ENCODE measurements around the gene SMCR8. TPM values are rescaled to one million over a fixed set of nuclear protein-coding genes. Genes with fewer than 3 reads are reported as not detected.

Gene SMCR8
- total and polyA plus RNA-seq, 2 of the 13 experiments (the other 11 are each of a cell fraction or from before 2014, with no cell fraction given), result 7.6 to 11.8 TPM

DNA sequence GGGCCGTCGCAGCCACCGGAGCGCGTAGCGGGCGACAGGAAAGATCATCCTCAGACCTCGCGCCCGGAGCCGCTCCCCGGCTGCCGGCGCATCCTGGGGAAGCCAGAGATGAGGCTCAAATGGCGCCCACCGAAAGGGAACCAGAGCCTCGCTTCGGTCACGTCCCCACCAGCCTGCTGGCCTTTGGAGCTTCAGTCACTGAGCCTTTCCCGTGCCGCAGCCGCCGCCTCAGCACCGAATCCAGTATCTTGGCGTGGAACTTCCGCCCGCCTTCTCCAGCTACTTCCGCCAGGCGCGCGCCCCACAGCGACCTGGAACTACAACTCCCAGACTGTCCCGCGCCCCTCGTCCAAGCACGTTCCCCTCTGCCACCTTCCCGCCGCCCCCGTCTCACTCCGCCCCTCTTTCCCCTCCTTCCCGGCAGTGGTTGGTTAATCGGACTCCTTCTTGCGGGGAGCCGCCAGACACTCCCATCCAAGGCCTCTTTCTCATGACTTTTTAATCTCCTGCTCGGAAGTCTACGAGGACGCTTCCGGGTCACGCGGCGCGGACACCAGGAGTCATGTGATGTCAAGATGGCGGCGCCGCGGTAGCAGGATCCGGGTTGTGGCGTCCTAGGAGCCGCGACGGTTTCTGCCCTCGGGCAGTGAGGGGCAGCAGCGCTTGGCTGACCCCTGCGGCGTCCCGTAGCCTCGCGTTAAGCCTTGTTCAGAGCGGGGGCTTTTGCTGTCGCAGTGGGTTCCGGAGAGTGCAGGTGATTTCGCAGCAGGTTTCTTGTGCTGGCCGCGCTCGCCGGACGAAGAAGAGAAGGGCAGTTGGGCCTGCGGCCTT is at the start of gene SMCR8, which contains the start of gene TOP3A (continued):
- TF ChIP-seq, protein P1, sequence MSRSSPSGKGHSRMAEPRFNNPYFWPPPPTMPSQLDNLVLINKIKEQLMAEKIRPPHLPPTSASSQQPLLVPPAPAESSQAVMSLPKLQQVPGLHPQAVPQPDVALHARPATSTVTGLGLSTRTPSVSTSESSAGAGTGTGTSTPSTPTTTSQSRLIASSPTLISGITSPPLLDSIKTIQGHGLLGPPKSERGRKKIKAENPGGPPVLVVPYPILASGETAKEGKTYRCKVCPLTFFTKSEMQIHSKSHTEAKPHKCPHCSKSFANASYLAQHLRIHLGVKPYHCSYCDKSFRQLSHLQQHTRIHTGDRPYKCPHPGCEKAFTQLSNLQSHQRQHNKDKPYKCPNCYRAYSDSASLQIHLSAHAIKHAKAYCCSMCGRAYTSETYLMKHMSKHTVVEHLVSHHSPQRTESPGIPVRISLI (CRISPR knock-in tag; IDR thresholded peaks at IDR 0.05; ENCODE audit: borderline replicate concordance), result no peak
- TF ChIP-seq ZFP62 (CRISPR knock-in tag; IDR thresholded peaks at IDR 0.05), result no peak
- TF ChIP-seq, protein P2, sequence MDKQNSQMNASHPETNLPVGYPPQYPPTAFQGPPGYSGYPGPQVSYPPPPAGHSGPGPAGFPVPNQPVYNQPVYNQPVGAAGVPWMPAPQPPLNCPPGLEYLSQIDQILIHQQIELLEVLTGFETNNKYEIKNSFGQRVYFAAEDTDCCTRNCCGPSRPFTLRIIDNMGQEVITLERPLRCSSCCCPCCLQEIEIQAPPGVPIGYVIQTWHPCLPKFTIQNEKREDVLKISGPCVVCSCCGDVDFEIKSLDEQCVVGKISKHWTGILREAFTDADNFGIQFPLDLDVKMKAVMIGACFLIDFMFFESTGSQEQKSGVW (CRISPR knock-in tag; IDR thresholded peaks at IDR 0.05; ENCODE audit: borderline replicate concordance), result no peak
- TF ChIP-seq, protein P3, sequence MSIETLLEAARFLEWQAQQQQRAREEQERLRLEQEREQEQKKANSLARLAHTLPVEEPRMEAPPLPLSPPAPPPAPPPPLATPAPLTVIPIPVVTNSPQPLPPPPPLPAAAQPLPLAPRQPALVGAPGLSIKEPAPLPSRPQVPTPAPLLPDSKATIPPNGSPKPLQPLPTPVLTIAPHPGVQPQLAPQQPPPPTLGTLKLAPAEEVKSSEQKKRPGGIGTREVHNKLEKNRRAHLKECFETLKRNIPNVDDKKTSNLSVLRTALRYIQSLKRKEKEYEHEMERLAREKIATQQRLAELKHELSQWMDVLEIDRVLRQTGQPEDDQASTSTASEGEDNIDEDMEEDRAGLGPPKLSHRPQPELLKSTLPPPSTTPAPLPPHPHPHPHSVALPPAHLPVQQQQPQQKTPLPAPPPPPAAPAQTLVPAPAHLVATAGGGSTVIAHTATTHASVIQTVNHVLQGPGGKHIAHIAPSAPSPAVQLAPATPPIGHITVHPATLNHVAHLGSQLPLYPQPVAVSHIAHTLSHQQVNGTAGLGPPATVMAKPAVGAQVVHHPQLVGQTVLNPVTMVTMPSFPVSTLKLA (IDR thresholded peaks at IDR 0.05), result peak; percentile 72
- TF ChIP-seq, protein P4, sequence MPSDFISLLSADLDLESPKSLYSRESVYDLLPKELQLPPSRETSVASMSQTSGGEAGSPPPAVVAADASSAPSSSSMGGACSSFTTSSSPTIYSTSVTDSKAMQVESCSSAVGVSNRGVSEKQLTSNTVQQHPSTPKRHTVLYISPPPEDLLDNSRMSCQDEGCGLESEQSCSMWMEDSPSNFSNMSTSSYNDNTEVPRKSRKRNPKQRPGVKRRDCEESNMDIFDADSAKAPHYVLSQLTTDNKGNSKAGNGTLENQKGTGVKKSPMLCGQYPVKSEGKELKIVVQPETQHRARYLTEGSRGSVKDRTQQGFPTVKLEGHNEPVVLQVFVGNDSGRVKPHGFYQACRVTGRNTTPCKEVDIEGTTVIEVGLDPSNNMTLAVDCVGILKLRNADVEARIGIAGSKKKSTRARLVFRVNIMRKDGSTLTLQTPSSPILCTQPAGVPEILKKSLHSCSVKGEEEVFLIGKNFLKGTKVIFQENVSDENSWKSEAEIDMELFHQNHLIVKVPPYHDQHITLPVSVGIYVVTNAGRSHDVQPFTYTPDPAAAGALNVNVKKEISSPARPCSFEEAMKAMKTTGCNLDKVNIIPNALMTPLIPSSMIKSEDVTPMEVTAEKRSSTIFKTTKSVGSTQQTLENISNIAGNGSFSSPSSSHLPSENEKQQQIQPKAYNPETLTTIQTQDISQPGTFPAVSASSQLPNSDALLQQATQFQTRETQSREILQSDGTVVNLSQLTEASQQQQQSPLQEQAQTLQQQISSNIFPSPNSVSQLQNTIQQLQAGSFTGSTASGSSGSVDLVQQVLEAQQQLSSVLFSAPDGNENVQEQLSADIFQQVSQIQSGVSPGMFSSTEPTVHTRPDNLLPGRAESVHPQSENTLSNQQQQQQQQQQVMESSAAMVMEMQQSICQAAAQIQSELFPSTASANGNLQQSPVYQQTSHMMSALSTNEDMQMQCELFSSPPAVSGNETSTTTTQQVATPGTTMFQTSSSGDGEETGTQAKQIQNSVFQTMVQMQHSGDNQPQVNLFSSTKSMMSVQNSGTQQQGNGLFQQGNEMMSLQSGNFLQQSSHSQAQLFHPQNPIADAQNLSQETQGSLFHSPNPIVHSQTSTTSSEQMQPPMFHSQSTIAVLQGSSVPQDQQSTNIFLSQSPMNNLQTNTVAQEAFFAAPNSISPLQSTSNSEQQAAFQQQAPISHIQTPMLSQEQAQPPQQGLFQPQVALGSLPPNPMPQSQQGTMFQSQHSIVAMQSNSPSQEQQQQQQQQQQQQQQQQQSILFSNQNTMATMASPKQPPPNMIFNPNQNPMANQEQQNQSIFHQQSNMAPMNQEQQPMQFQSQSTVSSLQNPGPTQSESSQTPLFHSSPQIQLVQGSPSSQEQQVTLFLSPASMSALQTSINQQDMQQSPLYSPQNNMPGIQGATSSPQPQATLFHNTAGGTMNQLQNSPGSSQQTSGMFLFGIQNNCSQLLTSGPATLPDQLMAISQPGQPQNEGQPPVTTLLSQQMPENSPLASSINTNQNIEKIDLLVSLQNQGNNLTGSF (CRISPR knock-in tag; IDR thresholded peaks at IDR 0.05), result 0 out of 2 replicates have a peak, but pooled peaks have one; percentile 6
- no peak; the same call in 1 of the 2 replicates for TF ChIP-seq NFKB2 (CRISPR knock-in tag; IDR thresholded peaks at IDR 0.05; ENCODE audit: borderline replicate concordance)
- TF ChIP-seq NFIC (IDR thresholded peaks at IDR 0.05; ENCODE audit: low read length), result no peak
- TF ChIP-seq MTF2 (CRISPR knock-in tag; IDR thresholded peaks at IDR 0.05; ENCODE audit: borderline replicate concordance), result 0 out of 2 replicates have a peak, but pooled peaks have one; percentile 14
- no peak; the same call in 1 of the 2 replicates for TF ChIP-seq NCOR1 (IDR thresholded peaks at IDR 0.05; ENCODE audit: borderline replicate concordance, low read length)
- no peak for TF ChIP-seq ZNF850 (CRISPR knock-in tag; conservative IDR thresholded peaks at IDR 0.05)
- TF ChIP-seq ZC3H13 (CRISPR knock-in tag; IDR thresholded peaks at IDR 0.05), result no peak
- TF ChIP-seq ZNF468 (CRISPR knock-in tag; IDR thresholded peaks at IDR 0.05), result no peak
- TF ChIP-seq, protein P5, sequence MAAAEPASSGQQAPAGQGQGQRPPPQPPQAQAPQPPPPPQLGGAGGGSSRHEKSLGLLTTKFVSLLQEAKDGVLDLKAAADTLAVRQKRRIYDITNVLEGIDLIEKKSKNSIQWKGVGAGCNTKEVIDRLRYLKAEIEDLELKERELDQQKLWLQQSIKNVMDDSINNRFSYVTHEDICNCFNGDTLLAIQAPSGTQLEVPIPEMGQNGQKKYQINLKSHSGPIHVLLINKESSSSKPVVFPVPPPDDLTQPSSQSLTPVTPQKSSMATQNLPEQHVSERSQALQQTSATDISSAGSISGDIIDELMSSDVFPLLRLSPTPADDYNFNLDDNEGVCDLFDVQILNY (CRISPR knock-in tag; conservative IDR thresholded peaks at IDR 0.05), result no peak
- no peak for TF ChIP-seq NPAS2 (CRISPR knock-in tag; IDR thresholded peaks at IDR 0.05; ENCODE audit: borderline replicate concordance)
- no peak; the same call in 1 of the 2 replicates for TF ChIP-seq ZNF678 (CRISPR knock-in tag; IDR thresholded peaks at IDR 0.05)
- TF ChIP-seq, protein P6, sequence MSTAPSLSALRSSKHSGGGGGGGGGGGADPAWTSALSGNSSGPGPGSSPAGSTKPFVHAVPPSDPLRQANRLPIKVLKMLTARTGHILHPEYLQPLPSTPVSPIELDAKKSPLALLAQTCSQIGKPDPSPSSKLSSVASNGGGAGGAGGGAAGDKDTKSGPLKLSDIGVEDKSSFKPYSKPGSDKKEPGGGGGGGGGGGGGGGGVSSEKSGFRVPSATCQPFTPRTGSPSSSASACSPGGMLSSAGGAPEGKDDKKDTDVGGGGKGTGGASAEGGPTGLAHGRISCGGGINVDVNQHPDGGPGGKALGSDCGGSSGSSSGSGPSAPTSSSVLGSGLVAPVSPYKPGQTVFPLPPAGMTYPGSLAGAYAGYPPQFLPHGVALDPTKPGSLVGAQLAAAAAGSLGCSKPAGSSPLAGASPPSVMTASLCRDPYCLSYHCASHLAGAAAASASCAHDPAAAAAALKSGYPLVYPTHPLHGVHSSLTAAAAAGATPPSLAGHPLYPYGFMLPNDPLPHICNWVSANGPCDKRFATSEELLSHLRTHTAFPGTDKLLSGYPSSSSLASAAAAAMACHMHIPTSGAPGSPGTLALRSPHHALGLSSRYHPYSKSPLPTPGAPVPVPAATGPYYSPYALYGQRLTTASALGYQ (CRISPR knock-in tag; IDR thresholded peaks at IDR 0.05), result no peak
